HG03025 (cell line): ENCODE results near the gene SERPINB7.

Source experiments
- ATAC-seq: cut with Tn5 transposase; IDR thresholded peaks from one replicate; pipeline ENCODE4 v1.9.1; 2021; ENCODE audit warnings: mild to moderate bottlenecking, moderate library complexity; ENCODE audit not compliant: unreplicated experiment, low FRiP score

SERPINB7 gene

DNA sequence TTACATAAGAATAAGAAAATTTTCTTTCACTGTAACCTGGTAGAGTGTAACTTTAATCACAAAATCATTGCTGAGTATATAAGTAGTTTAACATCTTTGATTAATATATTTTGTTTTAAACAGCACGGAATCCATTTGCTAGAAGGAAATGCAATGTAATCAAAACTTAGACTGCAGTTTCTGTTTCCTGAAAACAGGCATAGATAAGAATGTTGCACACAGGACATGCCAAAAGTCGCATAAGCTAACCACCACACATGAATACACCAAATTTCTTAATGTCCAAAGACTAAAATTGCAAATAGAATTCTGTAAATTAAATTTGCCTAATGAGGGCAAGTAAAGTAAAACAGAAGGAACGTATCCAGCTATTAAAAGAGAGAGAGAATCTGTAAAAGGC is 61.2 kb downstream of the SERPINB7 start:
- no peak for ATAC-seq

DNA sequence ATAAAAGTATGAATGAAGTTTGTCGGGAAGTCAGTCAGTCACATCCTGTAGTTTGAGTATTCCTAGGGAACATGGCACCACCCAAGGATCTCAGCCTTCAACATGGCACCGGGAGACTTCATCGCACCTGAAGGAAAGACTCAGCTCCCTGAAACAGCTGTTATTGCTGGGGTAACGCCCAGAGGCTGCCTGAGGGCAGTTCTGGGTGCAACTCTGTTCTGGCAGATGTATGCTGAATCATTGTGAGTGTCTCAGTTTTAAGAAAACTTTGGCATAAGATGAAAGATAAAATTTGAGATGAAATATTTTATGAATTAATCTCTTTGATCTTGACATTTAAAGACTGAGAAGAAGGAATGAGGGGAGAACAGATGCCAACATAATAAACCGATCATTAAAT is 62.4 kb downstream of the SERPINB7 start:
- no peak for ATAC-seq

DNA sequence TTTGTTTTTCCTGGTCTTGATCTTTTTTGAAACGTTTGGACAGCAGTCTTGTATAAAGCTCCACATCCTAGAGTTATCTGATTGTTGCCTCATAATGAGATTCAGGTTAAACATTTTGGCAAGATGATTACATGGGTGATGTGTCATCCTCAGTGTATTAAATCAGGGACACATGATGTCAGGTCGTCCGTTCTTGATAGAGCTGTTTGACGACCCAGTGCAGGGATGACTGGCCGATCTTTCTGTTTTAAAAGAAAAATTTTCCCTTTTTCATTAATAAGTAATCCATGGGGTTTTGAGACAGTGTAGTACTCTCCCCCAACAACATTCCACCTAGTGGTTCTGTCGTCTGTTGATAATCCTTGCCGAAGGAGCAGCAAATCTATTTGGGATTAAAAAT is 67.8 kb downstream of the SERPINB7 start:
- no peak for ATAC-seq

DNA sequence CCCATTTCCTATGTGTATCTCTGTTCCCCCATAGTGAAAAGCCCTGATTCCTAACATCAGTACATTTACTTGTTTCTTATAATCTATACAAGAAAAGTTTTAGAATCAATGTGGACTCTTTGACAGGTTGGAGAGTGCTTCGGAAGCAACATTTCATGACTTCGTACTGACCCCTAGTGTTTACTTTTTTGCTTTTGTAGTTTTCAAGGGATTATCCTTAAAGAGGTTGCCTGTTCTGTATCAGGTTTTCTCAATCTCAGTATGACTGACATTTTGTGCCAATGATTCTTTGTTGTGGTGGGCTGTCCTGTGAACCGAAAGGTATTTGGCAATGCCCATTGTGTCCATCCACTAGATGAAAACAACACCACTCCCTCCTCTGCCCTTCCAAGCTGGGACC is 69.0 kb downstream of the SERPINB7 start:
- no peak for ATAC-seq

DNA sequence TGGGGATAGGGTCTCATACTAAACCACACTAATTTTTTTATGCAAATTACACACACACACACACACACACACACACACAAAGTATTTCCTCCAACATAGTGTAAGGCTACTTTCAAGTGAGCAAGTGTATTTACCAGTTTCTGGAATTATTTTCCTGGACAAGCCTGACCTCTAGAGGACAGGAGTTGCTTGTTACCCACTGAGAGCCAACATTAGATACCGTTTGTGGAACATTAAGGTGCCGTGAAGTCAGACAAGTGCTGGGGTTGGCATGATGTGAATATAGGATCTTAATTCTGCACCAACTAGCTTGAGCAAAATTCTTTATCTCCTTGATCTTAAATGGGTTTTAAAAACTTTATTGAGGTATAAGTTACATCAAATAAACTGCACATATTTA is 72.9 kb downstream of the SERPINB7 start:
- ATAC-seq = no peak

DNA sequence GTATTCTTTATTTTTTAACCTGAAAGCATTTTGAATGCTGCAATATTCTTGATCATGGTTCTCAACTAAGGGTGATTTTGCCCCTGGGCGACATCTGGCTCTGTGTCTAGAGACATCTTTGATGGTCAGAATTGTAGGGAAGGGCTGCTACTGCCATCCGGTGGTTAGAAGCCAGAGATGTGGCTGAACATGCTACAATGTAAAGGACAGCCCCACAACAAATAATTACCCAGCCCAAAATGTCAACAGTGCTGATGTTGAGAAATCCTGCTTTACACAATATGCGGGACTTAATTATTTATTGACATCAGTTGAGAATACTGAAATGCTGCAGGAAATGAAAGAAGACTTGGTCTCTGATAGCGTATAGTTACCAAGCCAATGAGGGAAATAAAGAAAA is 74.8 kb downstream of the SERPINB7 start:
- no peak for ATAC-seq

DNA sequence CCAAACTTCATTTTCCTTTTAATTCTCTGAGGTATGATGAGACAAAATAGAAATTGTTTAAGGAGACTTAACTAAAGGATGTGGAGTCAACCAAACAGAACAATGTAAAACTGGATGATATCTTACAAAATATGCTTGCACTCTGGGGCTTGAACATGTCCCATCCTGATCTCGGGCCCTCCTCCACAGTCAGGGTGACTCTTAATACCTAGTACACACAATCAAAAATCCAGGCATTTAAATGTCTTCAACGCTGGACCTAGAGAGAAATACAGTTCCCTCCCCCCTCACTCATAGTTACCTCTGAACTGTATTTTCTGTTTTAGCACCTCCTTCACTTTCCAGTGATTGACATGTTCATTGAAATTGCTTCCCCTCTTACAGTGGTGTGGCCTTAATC is 75.4 kb downstream of the SERPINB7 start:
- no peak for ATAC-seq
